GM12872 (cell line): ENCODE results near the gene ASB16.

Source experiments
- TF ChIP-seq, protein P1 (sequence below): IDR thresholded peaks from 3 replicates; pipeline ENCODE4 v1.5.1; 2011; ENCODE audit warnings: low read depth, mild to moderate bottlenecking, low read length, moderate library complexity; ENCODE audit not compliant: insufficient read depth

ASB16 gene

DNA sequence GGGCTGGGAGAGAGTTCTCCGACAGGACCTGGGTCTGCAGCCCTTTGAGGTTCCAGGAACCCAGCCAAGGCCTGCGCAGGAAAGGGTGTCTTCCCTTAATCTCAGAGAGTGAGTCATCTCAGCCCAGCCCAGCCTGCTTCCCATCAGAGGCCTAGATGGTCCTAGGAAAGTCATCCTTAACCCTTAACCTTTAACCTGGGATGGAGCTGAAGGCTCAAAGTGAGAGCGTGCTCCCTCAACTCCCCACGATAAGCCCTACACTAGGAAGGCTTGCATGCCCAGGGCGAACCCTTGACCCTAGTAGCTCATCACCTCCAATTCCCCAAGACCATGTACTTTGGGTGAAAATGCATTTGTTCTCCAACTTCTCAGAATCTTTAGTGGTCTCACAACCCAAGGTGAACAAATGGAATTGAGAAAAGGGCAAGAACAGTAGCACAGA lies 34.0 kb downstream of the ASB16 start:
- TF ChIP-seq, protein P1, sequence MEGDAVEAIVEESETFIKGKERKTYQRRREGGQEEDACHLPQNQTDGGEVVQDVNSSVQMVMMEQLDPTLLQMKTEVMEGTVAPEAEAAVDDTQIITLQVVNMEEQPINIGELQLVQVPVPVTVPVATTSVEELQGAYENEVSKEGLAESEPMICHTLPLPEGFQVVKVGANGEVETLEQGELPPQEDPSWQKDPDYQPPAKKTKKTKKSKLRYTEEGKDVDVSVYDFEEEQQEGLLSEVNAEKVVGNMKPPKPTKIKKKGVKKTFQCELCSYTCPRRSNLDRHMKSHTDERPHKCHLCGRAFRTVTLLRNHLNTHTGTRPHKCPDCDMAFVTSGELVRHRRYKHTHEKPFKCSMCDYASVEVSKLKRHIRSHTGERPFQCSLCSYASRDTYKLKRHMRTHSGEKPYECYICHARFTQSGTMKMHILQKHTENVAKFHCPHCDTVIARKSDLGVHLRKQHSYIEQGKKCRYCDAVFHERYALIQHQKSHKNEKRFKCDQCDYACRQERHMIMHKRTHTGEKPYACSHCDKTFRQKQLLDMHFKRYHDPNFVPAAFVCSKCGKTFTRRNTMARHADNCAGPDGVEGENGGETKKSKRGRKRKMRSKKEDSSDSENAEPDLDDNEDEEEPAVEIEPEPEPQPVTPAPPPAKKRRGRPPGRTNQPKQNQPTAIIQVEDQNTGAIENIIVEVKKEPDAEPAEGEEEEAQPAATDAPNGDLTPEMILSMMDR: no peak

DNA sequence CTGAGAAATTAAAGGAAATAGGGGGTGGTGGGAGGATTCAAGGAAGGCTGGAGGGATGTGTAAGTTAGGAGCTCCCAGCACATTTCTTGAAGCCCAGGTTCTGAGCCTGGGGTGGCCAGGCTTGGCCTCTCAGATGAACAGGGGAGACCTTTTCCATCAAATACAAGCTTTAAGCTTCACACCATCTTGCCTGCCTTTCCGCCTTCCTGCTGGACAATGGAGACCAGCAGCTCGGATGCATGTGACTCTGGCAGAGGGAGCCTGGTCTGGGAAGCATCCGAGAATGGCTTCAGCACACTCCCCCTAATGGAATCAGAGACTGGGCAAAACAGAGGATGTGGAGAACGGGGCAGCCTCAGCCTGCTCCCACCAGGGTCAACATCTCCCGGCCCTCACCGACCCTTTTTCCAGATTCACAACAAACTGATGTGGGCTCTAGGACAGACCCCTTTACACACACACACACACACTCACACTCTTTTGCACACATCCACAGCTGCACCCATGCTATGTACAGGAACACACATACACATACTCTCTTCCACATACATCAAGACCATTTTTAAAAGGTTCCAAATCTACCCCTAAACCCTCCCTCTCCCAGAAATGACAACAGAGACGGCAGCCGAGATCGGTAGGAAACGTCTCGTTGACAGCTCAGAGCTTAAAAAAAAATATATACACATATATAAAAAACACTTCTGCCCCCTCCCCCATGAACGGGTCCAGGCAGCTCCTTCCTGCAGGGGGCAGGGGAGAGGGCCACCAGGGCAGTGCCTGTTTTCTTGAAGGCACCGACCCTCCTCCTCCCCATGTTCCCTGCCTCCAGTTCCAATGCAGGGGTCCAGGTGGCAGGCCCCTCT lies 35.7 kb downstream of the ASB16 start:
- TF ChIP-seq, protein P1: no peak

DNA sequence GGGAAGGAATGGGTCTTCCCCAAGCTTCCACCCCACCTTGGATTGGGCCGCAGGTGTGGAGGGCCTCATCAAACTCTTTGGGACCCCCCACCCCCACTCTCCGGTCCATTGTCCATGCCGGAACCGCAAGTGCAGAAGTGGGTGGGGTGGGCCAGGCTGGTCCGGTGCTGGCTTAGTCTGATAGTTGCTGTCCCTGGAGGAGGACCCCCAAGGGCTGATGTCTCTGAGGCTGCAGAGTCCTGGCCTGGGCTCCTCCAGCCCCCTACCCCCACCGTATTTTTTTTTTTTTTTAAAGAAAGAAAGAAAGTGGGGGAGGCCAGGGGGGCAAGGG lies 36.3 kb downstream of the ASB16 start:
- TF ChIP-seq, protein P1: no peak

DNA sequence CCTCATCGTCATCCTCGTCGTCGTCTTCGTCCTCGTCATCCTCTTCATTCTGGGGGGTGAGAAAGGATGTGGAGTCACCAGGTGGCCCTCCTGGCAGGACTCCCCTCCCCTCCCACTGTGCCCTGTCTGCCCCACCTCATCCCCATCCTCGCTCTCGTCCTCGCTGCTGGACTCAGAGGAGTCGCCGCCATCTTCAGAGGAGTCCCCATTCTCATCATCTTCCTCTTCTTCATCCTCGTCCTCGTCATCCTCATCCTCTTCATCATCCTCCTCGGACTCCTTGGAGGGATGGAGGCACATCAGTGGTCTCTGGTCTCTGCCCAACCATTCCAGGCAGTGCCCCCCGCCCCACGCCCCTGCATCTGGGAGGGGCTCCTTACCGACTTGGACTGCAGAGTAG lies 36.8 kb downstream of the ASB16 start:
- TF ChIP-seq, protein P1: no peak

DNA sequence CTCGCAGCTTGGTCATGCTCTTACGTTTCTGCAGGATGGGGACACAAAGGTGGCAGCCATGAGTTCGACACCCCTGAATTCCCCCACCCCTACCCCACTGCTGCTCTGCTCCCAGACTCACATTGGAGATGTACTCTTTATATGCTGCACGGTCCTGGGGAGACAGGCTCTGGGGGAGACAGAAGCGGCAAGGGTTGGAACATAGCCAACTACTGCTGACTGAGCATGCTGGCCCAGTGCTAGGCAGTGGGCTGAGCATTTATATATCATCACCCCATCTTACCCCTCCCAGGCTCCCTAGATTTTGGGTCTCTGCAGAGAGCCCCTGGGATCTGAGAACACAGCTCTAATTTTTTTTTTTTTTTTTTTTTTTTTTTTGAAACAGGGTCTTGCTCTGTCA lies 37.2 kb downstream of the ASB16 start:
- TF ChIP-seq, protein P1: no peak

DNA sequence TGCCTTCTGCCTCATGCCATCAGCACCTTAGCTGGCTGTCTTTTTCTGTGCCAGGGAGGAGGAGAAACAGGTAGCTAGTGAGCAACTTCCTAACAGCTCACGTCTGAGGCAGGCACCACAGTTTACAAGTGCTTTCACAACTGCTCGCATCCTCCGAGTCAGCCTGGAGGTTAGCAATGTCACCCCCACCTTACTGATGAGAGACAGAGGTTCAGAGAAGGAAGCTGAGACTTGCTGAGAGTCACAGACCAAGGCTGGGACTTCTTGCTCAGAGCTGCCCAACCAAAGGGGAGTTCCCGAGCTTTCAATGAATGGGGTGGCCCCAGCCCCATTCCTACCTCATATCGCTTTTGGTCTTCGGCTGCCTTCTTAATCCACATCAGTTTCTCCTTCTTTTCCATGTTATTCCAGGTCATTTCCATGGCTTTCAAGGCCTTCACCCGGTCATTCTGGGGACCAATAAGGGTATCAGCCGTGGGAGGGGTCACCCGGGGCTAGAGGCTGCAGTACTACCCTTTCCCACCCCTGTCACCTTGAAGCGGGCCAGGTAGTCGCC lies 39.4 kb downstream of the ASB16 start:
- TF ChIP-seq, protein P1: no peak

DNA sequence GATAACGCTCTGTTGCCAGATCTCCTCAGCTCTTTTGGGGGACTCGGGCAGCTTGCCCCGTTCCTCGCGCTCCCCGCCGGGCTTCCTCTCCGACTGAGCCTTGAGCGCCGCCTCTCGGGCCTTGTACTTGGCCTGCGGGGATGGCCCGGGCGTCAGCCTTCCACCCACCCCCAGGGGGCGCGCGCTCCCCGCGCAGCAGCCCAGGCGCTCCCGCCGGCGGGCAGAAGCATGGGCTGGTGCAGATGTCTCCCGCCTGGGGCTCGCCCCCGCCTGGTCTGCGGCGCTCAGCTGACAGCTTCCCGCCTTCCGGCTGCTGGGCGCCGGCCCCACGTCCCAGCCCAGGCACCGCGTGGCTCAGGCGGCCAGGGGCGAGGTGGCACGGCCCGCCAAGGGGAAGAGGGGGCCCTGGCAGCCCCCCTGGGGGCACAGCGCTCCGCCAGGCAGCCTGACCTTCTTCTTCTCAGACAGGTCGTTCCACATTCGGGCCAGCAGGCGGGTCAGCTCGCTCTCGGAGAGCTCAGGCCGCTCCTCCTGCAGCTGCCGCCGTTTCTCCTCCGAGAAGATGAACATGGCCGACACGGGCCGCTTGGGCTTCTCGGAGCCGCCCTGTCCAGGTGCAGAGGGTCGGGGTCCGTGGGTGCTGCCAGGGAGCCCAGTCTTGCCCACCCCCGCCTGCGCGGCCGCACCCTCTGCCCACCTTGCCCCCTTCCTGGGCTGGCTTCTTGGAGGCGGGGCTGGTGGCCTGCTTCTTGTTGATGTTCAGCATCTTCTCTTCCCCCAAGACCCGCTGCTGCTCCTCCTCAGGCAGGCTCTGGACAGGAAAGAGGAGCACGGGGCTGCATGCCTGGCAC lies 40.1 kb downstream of the ASB16 start:
- TF ChIP-seq, protein P1: peak; percentile 97
